CD4-positive, alpha-beta T cell treated with Interleukin-2 at 100 ng/mL for 4 hours (primary cell): ENCODE measurements around the gene BANK1.

Source experiments
- DNase-seq: peaks from one replicate; pipeline ENCODE4 v3.0.0-alpha.2; 2020; ENCODE audit warnings: low spot score

Gene BANK1

GRCh38 chr4:101790521-101791181, at the start of gene BANK1:
BANK1 (plus strand) TSS chr4:101790730; CDS start chr4:101790881, 151 bp downstream.
- peak; percentile 28 for DNase-seq

- DNase-seq, result no peak
Observed at GRCh38 chr4:101753721-101754120, 36.8 kb upstream of the BANK1 start.

- DNase-seq, result no peak
Observed at GRCh38 chr4:101756181-101756580, 34.3 kb upstream of the BANK1 start.

GRCh38 chr4:101761405-101761804, 29.1 kb upstream of the BANK1 start:
- DNase-seq, result no peak

- DNase-seq, result no peak
Observed at GRCh38 chr4:101762025-101762424, 28.5 kb upstream of the BANK1 start.

GRCh38 chr4:101762534-101762933, 28.0 kb upstream of the BANK1 start:
- no peak for DNase-seq

GRCh38 chr4:101763576-101763975, 27.0 kb upstream of the BANK1 start:
- DNase-seq, result no peak

- no peak for DNase-seq
Observed at GRCh38 chr4:101774807-101775206, 15.7 kb upstream of the BANK1 start.

GRCh38 chr4:101777431-101777830, 13.1 kb upstream of the BANK1 start:
- no peak for DNase-seq

- DNase-seq, result no peak
Observed at GRCh38 chr4:101780284-101780683, 10.2 kb upstream of the BANK1 start.

- DNase-seq, result no peak
Observed at GRCh38 chr4:101782546-101782945, 8.0 kb upstream of the BANK1 start.

- DNase-seq, result no peak
Observed at GRCh38 chr4:101784957-101785356, 5.6 kb upstream of the BANK1 start.

GRCh38 chr4:101785486-101785885, 5.0 kb upstream of the BANK1 start:
- DNase-seq, result no peak

- DNase-seq, result no peak
Observed at GRCh38 chr4:101787701-101788316, 2.7 kb upstream of the BANK1 start.

GRCh38 chr4:101791182-101791558, 640 bp downstream of the BANK1 start:
- DNase-seq, result no peak

- no peak for DNase-seq
Observed at GRCh38 chr4:101792056-101792590, 1.6 kb downstream of the BANK1 start.

- DNase-seq, result no peak
Observed at GRCh38 chr4:101793397-101793796, 2.9 kb downstream of the BANK1 start.

- no peak for DNase-seq
Observed at GRCh38 chr4:101794806-101795205, 4.3 kb downstream of the BANK1 start.

- DNase-seq, result no peak
Observed at GRCh38 chr4:101795704-101796103, 5.2 kb downstream of the BANK1 start.

- DNase-seq, result no peak
Observed at GRCh38 chr4:101801958-101802357, 11.4 kb downstream of the BANK1 start.

- no peak for DNase-seq
Observed at GRCh38 chr4:101806914-101807313, 16.4 kb downstream of the BANK1 start.

GRCh38 chr4:101807351-101807750, 16.8 kb downstream of the BANK1 start:
- DNase-seq, result no peak

- no peak for DNase-seq
Observed at GRCh38 chr4:101813604-101814003, 23.1 kb downstream of the BANK1 start.

GRCh38 chr4:101818362-101818761, 27.8 kb downstream of the BANK1 start:
- DNase-seq, result no peak
